ENCODE measurements around the gene BFSP2.

BFSP2 gene

GRCh38 chr3:133371181-133371580 lies 28.7 kb upstream of the BFSP2 start:
- no peaks in the 10 kb centered on the region for H3F3A ChIP-seq (ENCODE audit: low read depth)
- no peak overlapping the region for H3K4me3 ChIP-seq (ENCODE audit: low read length, poor library complexity, severe bottlenecking)
- no peak overlapping the region for H3K4me2 ChIP-seq (ENCODE audit: low read depth, low read length, poor library complexity, severe bottlenecking)
- no peak overlapping the region for H2AFZ ChIP-seq (ENCODE audit: low read length)
- no peaks in the 10 kb centered on the region for H4K20me1 ChIP-seq (ENCODE audit: insufficient read depth, low read length, poor library complexity, severe bottlenecking)
- TF ChIP-seq CTCF (conservative IDR thresholded peaks at IDR 0.05; ENCODE audit: low read length), result no peak
- TF ChIP-seq EZH2phosphoT487 (IDR thresholded peaks at IDR 0.05; ENCODE audit: borderline replicate concordance), result no peak
- no peaks in the 10 kb centered on the region for H3K79me2 ChIP-seq (ENCODE audit: insufficient read depth, low read length)
- no peak overlapping the region for H3K9ac ChIP-seq (ENCODE audit: low read depth, low read length, poor library complexity, severe bottlenecking)
- H3K9me3 ChIP-seq (ENCODE audit: insufficient read depth, low read depth, low read length), result no peaks in the 10 kb centered on the region
- H3K27me3 ChIP-seq (ENCODE audit: insufficient read depth, low read length, poor library complexity, severe bottlenecking), result no peaks in the 10 kb centered on the region
- H3K9me2 ChIP-seq (replicated peaks; ENCODE audit: low read depth, low read length), result no peaks in the 10 kb centered on the region
- H3K4me1 ChIP-seq (ENCODE audit: insufficient read depth, low read length, poor library complexity, severe bottlenecking), result no peaks in the 10 kb centered on the region
- H3K36me3 ChIP-seq (ENCODE audit: insufficient read depth, low read length), result no peaks in the 10 kb centered on the region

- no peaks in the 10 kb centered on the region for H4K20me1 ChIP-seq (ENCODE audit: insufficient read depth, low read length, poor library complexity, severe bottlenecking)
- no peak overlapping the region for H3K4me2 ChIP-seq (ENCODE audit: low read depth, low read length, poor library complexity, severe bottlenecking)
- TF ChIP-seq EZH2phosphoT487 (IDR thresholded peaks at IDR 0.05; ENCODE audit: borderline replicate concordance), result no peak
- TF ChIP-seq CTCF (conservative IDR thresholded peaks at IDR 0.05; ENCODE audit: low read length), result no peak
- H3K9me2 ChIP-seq (replicated peaks; ENCODE audit: low read depth, low read length), result no peaks in the 10 kb centered on the region
- no peaks in the 10 kb centered on the region for H3K9me3 ChIP-seq (ENCODE audit: insufficient read depth, low read depth, low read length)
- no peaks in the 10 kb centered on the region for H3K36me3 ChIP-seq (ENCODE audit: insufficient read depth, low read length)
- no peaks in the 10 kb centered on the region for H3K27me3 ChIP-seq (ENCODE audit: insufficient read depth, low read length, poor library complexity, severe bottlenecking)
- no peak overlapping the region for H3K9ac ChIP-seq (ENCODE audit: low read depth, low read length, poor library complexity, severe bottlenecking)
- H3K4me1 ChIP-seq (ENCODE audit: insufficient read depth, low read length, poor library complexity, severe bottlenecking), result no peaks in the 10 kb centered on the region
- H3K79me2 ChIP-seq (ENCODE audit: insufficient read depth, low read length), result no peaks in the 10 kb centered on the region
- H3F3A ChIP-seq (ENCODE audit: low read depth), result no peaks in the 10 kb centered on the region
- H3K4me3 ChIP-seq (ENCODE audit: low read length, poor library complexity, severe bottlenecking), result no peak overlapping the region
- H2AFZ ChIP-seq (ENCODE audit: low read length), result no peak overlapping the region
These were observed 28.2 kb upstream of the BFSP2 start for GRCh38 chr3:133371676-133372075.

GRCh38 chr3:133374708-133375402 lies 25.0 kb upstream of the BFSP2 start:
- no peak overlapping the region for H3K4me2 ChIP-seq (ENCODE audit: low read depth, low read length, poor library complexity, severe bottlenecking)
- H3K79me2 ChIP-seq (ENCODE audit: insufficient read depth, low read length), result no peaks in the 10 kb centered on the region
- TF ChIP-seq CTCF (conservative IDR thresholded peaks at IDR 0.05; ENCODE audit: low read length), result no peak
- no peak for TF ChIP-seq EZH2phosphoT487 (IDR thresholded peaks at IDR 0.05; ENCODE audit: borderline replicate concordance)

More at GRCh38 chr3:133374708-133375402, 25.0 kb upstream of the BFSP2 start:
- Histone ChIP-seq H3K9me2 (replicated peaks; ENCODE audit: low read depth, low read length) (no peaks in the 10 kb centered on the region), H3K9ac (ENCODE audit: low read depth, low read length, poor library complexity, severe bottlenecking) (no peak overlapping the region), H3K9me3 (ENCODE audit: insufficient read depth, low read depth, low read length) (no peaks in the 10 kb centered on the region), H2AFZ (ENCODE audit: low read length) (no peak overlapping the region), H3K27me3 (ENCODE audit: insufficient read depth, low read length, poor library complexity, severe bottlenecking) (no peaks in the 10 kb centered on the region), H4K20me1 (ENCODE audit: insufficient read depth, low read length, poor library complexity, severe bottlenecking) (no peaks in the 10 kb centered on the region), H3K36me3 (ENCODE audit: insufficient read depth, low read length) (no peaks in the 10 kb centered on the region), H3K4me3 (ENCODE audit: low read length, poor library complexity, severe bottlenecking) (no peak overlapping the region), H3K4me1 (ENCODE audit: insufficient read depth, low read length, poor library complexity, severe bottlenecking) (no peaks in the 10 kb centered on the region), H3F3A (ENCODE audit: low read depth) (no peaks in the 10 kb centered on the region)
